HL-60 (cell line): Measurements from ENCODE around the gene SPATA16.

Source experiments
- DNase-seq, 2 experiments: peaks; one replicate each; pipeline ENCODE4 v3.0.0-alpha.2; 2010 to 2020; ENCODE audit warnings: low read depth in 1 of 2, low spot score in 1 of 2
- H3K27ac ChIP-seq: fragments of 250-450 bp; sonication (Bioruptor Pico); replicated peaks from 2 replicates; pipeline ENCODE4 v1.5.1; 2020; ENCODE audit warnings: mild to moderate bottlenecking, moderate library complexity
- H3K27me3 ChIP-seq: fragments of 250-450 bp; sonication (Bioruptor Pico); 2 replicates; pipeline ENCODE4 v1.5.1; 2021; ENCODE audit warnings: mild to moderate bottlenecking, moderate library complexity; ENCODE audit not compliant: insufficient read depth, poor library complexity, severe bottlenecking
- H3K4me3 ChIP-seq: replicated peaks from 2 replicates; pipeline ENCODE4 v1.5.1; 2011; ENCODE audit warnings: mild to moderate bottlenecking, control low read depth, low read length; ENCODE audit not compliant: insufficient read depth
- GABPA ChIP-seq: IDR thresholded peaks from 2 replicates; pipeline ENCODE4 v1.6.1; 2012; ENCODE audit warnings: low read depth
- POLR2AphosphoS5 ChIP-seq: IDR thresholded peaks from 2 replicates; pipeline ENCODE4 v1.6.1; 2012; ENCODE audit warnings: low read depth
- REST ChIP-seq: IDR thresholded peaks from 2 replicates; pipeline ENCODE4 v1.6.1; 2012; ENCODE audit warnings: low read depth; ENCODE audit not compliant: insufficient replicate concordance
- SPI1 ChIP-seq: IDR thresholded peaks from 2 replicates; pipeline ENCODE4 v1.6.1; 2012; ENCODE audit warnings: low read depth, mild to moderate bottlenecking, borderline replicate concordance
- TF ChIP-seq, protein P1 (sequence below): IDR thresholded peaks from one replicate; pipeline ENCODE4 v1.5.1; 2011; ENCODE audit warnings: low read length, control low read depth, inconsistent platforms; ENCODE audit not compliant: insufficient read depth

Gene SPATA16

DNA sequence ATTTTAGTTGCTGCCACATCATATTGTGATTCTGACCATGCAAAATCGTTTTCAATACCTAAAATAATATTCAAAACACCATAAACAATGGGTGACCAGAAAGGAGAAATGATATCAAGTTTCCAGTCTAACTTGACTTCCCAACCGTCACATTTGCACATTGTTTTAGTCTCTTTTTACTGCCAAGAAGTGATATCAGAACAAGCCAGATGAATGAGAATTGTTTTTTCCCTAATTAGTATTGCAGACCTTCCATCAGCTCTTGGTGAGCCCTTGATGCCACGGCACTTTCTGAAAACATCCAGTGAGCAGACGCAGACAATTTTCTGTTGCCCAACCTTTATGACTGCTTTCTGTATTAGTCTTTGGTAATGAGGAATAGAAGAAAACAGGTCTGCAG is 62.5 kb downstream of the SPATA16 start:
- no peaks in the 10 kb centered on the region for H3K27me3 ChIP-seq
- no peak overlapping the region for H3K4me3 ChIP-seq
- TF ChIP-seq GABPA (no peak), SPI1 (no peak), REST (no peak)
- TF ChIP-seq, protein P1, sequence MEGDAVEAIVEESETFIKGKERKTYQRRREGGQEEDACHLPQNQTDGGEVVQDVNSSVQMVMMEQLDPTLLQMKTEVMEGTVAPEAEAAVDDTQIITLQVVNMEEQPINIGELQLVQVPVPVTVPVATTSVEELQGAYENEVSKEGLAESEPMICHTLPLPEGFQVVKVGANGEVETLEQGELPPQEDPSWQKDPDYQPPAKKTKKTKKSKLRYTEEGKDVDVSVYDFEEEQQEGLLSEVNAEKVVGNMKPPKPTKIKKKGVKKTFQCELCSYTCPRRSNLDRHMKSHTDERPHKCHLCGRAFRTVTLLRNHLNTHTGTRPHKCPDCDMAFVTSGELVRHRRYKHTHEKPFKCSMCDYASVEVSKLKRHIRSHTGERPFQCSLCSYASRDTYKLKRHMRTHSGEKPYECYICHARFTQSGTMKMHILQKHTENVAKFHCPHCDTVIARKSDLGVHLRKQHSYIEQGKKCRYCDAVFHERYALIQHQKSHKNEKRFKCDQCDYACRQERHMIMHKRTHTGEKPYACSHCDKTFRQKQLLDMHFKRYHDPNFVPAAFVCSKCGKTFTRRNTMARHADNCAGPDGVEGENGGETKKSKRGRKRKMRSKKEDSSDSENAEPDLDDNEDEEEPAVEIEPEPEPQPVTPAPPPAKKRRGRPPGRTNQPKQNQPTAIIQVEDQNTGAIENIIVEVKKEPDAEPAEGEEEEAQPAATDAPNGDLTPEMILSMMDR, result no peak
- H3K27ac ChIP-seq, result no peak overlapping the region
- no peak for DNase-seq

DNA sequence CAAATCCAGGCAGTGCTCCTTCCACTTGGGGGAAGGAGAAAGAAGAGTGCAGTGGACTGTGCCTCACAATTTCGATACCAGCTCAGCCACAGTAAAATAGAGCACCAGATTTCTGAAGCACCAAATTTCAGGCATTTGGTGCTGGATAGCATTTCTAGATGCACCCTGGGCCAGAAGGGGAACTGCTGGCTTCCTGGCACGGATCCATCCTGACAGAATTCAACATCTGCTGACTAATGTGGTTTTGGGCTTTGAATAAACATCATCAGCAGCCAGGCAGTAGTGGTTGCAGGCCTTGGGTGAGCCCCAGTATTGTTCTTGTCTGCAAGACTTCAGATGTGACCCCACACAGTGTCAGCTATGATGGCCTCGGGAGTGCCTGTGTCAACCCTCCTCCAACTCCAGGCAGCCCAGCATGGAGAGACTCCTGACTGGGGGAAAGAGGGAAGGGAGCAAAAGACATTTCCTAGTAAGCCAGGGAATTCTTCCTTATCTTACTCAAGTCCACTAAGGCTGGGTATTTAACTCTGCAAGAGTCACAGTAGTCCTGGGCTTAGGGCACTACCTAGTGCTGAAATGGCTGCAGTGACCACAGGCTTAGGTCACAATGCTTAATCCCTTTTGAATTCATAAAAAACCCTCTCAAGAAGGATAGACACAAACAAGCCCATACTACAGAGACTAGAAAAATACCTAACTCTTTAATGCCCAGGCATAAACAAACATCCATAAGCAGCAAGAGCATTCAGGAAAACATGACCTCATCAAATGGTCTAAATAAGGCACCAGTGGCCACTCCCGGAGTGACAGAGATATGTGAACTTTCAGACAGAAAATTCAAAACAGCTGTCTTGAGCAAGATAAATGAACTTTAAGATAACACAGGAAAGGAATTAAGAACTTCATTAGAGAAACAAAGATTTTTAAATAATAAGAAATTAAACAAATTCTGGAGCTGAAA is 74.7 kb downstream of the SPATA16 start:
- DNase-seq, result no peak
- Histone ChIP-seq H3K27me3 (no peaks in the 10 kb centered on the region), H3K4me3 (no peak overlapping the region), H3K27ac (no peak overlapping the region)
- TF ChIP-seq REST, result peak; percentile 84
- no peak for TF ChIP-seq POLR2AphosphoS5
- TF ChIP-seq, protein P1, result no peak
- no peak for TF ChIP-seq GABPA
- no peak for TF ChIP-seq SPI1

GRCh38 chr3:173065543-173065981 is 75.5 kb downstream of the SPATA16 start:
- DNase-seq, result no peak
- H3K4me3 ChIP-seq, result no peak overlapping the region
- H3K27ac ChIP-seq, result no peak overlapping the region
- H3K27me3 ChIP-seq, result no peaks in the 10 kb centered on the region
- no peak for TF ChIP-seq POLR2AphosphoS5
- TF ChIP-seq GABPA, result no peak
- TF ChIP-seq, protein P1, result no peak
